SK-N-SH (cell line): Measurements from ENCODE around the gene MREG. TPM values are rescaled to one million over a fixed set of nuclear protein-coding genes. Genes with fewer than 3 reads are reported as not detected.

ENCODE experiments used
- CTCF ChIA-PET: fragments of 300-600, 350-600 bp; formaldehyde crosslinking; extraction: SDS; loops from one replicate; lab custom pipeline; 2021; lab: Yijun Ruan, JAX
- POLR2A ChIA-PET: fragments of 350-600 bp; sonication (Branson Sonifier 250); formaldehyde crosslinking; extraction: SDS; loops from one replicate; lab custom pipeline; 2020; ENCODE audit warnings: antibody characterized with exemption, inconsistent platforms; lab: Yijun Ruan, JAX
- DNase-seq: peaks from one replicate; pipeline ENCODE4 v3.0.0; 2012
- H2AFZ ChIP-seq: fragments of 200-600 bp; sonication (generic); 2 replicates; pipeline ENCODE4 v1.8.1; 2016; ENCODE audit warnings: antibody characterized with exemption, mild to moderate bottlenecking, low read depth
- H3F3A ChIP-seq: fragments of 200-600 bp; sonication (generic); replicated peaks from 2 replicates; pipeline ENCODE3; 2016; ENCODE audit warnings: antibody characterized with exemption, mild to moderate bottlenecking; ENCODE audit not compliant: insufficient read depth
- H3K27ac ChIP-seq, 2 experiments: fragments of 200-500 bp in 1 of 2; fragments of 200-600 bp in 1 of 2; sonication (Bioruptor generic) in 1 of 2; sonication (generic), shearing (Covaris generic) in 1 of 2; 2 replicates each; pipeline versions ENCODE4 v1.5.1 to v1.6.1; 2014 to 2016; ENCODE audit warnings: low read depth in 2 of 2, inconsistent platforms in 1 of 2, low read length in 1 of 2, mild to moderate bottlenecking in 1 of 2, mixed read lengths in 1 of 2
- H3K27me3 ChIP-seq: fragments of 200-600 bp; sonication (generic), shearing (Covaris generic); 2 replicates; pipeline ENCODE4 v1.6.1; 2016; ENCODE audit warnings: mixed run types; ENCODE audit not compliant: insufficient read depth
- H3K36me3 ChIP-seq, 2 experiments: fragments of 200-500 bp in 1 of 2; fragments of 200-600 bp in 1 of 2; sonication (Bioruptor generic) in 1 of 2; sonication (generic) in 1 of 2; replicated peaks in 1 of 2; 2 replicates each; pipeline versions ENCODE3 to v1.5.1; 2014 to 2016; ENCODE audit warnings: low read length in 1 of 2, mild to moderate bottlenecking in 1 of 2; ENCODE audit not compliant: insufficient read depth in 2 of 2, control insufficient read depth in 1 of 2
- H3K4me1 ChIP-seq, 2 experiments: fragments of 200-500 bp in 1 of 2; fragments of 200-600 bp in 1 of 2; sonication (Bioruptor generic) in 1 of 2; sonication (generic), shearing (Covaris generic) in 1 of 2; 2 replicates each; pipeline versions ENCODE4 v1.5.1 to v1.6.1; 2014 to 2016; ENCODE audit warnings: low read depth in 1 of 2, low read length in 1 of 2, mixed run types in 1 of 2; ENCODE audit not compliant: insufficient read depth in 2 of 2, control insufficient read depth in 1 of 2
- H3K4me2 ChIP-seq: fragments of 200-600 bp; sonication (generic), shearing (Covaris generic); 2 replicates; pipeline ENCODE4 v1.6.1; 2017; ENCODE audit warnings: mixed run types
- H3K4me3 ChIP-seq, 2 experiments: fragments of 200-500 bp in 1 of 2; fragments of 200-600 bp in 1 of 2; sonication (Bioruptor generic) in 1 of 2; sonication (generic), shearing (Covaris generic) in 1 of 2; 2 replicates each; pipeline versions ENCODE4 v1.5.1 to v1.8.1; 2014 to 2016; ENCODE audit warnings: low read depth in 2 of 2, inconsistent platforms in 1 of 2, low read length in 1 of 2, mild to moderate bottlenecking in 1 of 2, mixed read lengths in 1 of 2, moderate library complexity in 1 of 2
- H3K79me2 ChIP-seq: fragments of 200-600 bp; sonication (generic); 2 replicates; pipeline ENCODE4 v1.8.1; 2017; ENCODE audit warnings: mild to moderate bottlenecking; ENCODE audit not compliant: insufficient read depth
- H3K9ac ChIP-seq: fragments of 200-600 bp; sonication (generic); 2 replicates; pipeline ENCODE4 v1.6.1; 2017; ENCODE audit warnings: mixed run types
- H3K9me2 ChIP-seq: fragments of 200-600 bp; sonication (generic); 2 replicates; pipeline ENCODE4 v1.6.1; 2017; ENCODE audit warnings: mixed run types
- H3K9me3 ChIP-seq: fragments of 200-600 bp; sonication (generic); 2 replicates; pipeline ENCODE4 v1.6.1; 2017; ENCODE audit warnings: mixed run types, mild to moderate bottlenecking, moderate library complexity
- H4K20me1 ChIP-seq: fragments of 200-600 bp; sonication (generic); 2 replicates; pipeline ENCODE4 v1.6.1; 2017; ENCODE audit warnings: mild to moderate bottlenecking, mixed run types; ENCODE audit not compliant: insufficient read depth
- CHD2 ChIP-seq: fragments of 150-350 bp; IDR thresholded peaks from 2 replicates; pipeline ENCODE4 v1.6.1; 2018; ENCODE audit warnings: low read length; ENCODE audit not compliant: partially characterized antibody
- ELF1 ChIP-seq: IDR thresholded peaks from 2 replicates; pipeline ENCODE4 v1.4.0; 2012
- EP300 ChIP-seq, 2 experiments: IDR thresholded peaks; 2 replicates each; pipeline versions ENCODE4 v1.4.0 to v1.6.1; 2012; ENCODE audit warnings: borderline replicate concordance in 1 of 2, low read depth in 1 of 2, low read length in 1 of 2
- EZH2phosphoT487 ChIP-seq: fragments of 200-600 bp; sonication (generic); IDR thresholded peaks from 2 replicates; pipeline ENCODE4 v1.6.1; 2017; ENCODE audit warnings: low read depth, mixed run types, mild to moderate bottlenecking, antibody characterized with exemption, moderate library complexity, borderline replicate concordance
- FOSL2 ChIP-seq: IDR thresholded peaks from 2 replicates; pipeline ENCODE4 v1.4.0; 2012; ENCODE audit warnings: low read depth, mild to moderate bottlenecking, moderate library complexity, borderline replicate concordance
- FOXJ3 ChIP-seq: sonication (generic); formaldehyde crosslinking; IDR thresholded peaks from 2 replicates; pipeline ENCODE4 v1.5.1; 2020; ENCODE audit warnings: mild to moderate bottlenecking, missing genetic modification reagents
- FOXM1 ChIP-seq: IDR thresholded peaks from 2 replicates; pipeline ENCODE4 v1.4.0; 2012; ENCODE audit warnings: low read depth, mild to moderate bottlenecking
- GATA2 ChIP-seq: sonication (generic); formaldehyde crosslinking; IDR thresholded peaks from 2 replicates; pipeline ENCODE4 v1.5.0; 2020; ENCODE audit warnings: mild to moderate bottlenecking, missing genetic modification reagents
- JUND ChIP-seq: IDR thresholded peaks from 2 replicates; pipeline ENCODE4 v1.4.0; 2012
- MEF2A ChIP-seq: IDR thresholded peaks from 2 replicates; pipeline ENCODE4 v1.4.0; 2012; ENCODE audit warnings: low read depth, borderline replicate concordance
- MXI1 ChIP-seq: IDR thresholded peaks from 2 replicates; pipeline ENCODE4 v1.6.1; 2012; ENCODE audit warnings: mild to moderate bottlenecking, low read depth, low read length, improper control_type of control experiment
- NFIC ChIP-seq: IDR thresholded peaks from 2 replicates; pipeline ENCODE4 v1.4.0; 2012; ENCODE audit warnings: borderline replicate concordance
- NRF1 ChIP-seq: IDR thresholded peaks from 2 replicates; pipeline ENCODE4 v1.6.1; 2012; ENCODE audit warnings: low read depth, mild to moderate bottlenecking, low read length
- POLR2AphosphoS5 ChIP-seq: IDR thresholded peaks from 2 replicates; pipeline ENCODE4 v1.6.1; 2012; ENCODE audit warnings: low read depth, low read length
- RAD21 ChIP-seq: IDR thresholded peaks from 2 replicates; pipeline ENCODE4 v1.6.1; 2012; ENCODE audit warnings: mild to moderate bottlenecking, low read length
- RFX5 ChIP-seq: IDR thresholded peaks from 2 replicates; pipeline ENCODE4 v1.6.1; 2012; ENCODE audit warnings: mild to moderate bottlenecking, improper control_type of control experiment, low read length
- RXRA ChIP-seq: IDR thresholded peaks from 2 replicates; pipeline ENCODE4 v1.4.0; 2012; ENCODE audit warnings: low read depth, mild to moderate bottlenecking, borderline replicate concordance
- SIN3A ChIP-seq: IDR thresholded peaks from 2 replicates; pipeline ENCODE4 v1.6.1; 2012; ENCODE audit warnings: low read depth, mild to moderate bottlenecking, low read length, moderate library complexity, borderline replicate concordance
- TAF1 ChIP-seq: IDR thresholded peaks from 2 replicates; pipeline ENCODE4 v1.6.1; 2012; ENCODE audit warnings: low read depth, mild to moderate bottlenecking, low read length, moderate library complexity, borderline replicate concordance
- TCF12 ChIP-seq: IDR thresholded peaks from 2 replicates; pipeline ENCODE4 v1.4.0; 2012
- TEAD4 ChIP-seq: IDR thresholded peaks from 2 replicates; pipeline ENCODE4 v1.4.0; 2012; ENCODE audit warnings: mild to moderate bottlenecking, borderline replicate concordance; ENCODE audit not compliant: insufficient read depth
- YY1 ChIP-seq: IDR thresholded peaks from 2 replicates; pipeline ENCODE4 v1.4.0; 2012; ENCODE audit warnings: low read depth, mild to moderate bottlenecking
- WGBS: methylation state at CpG from one replicate; pipeline ENCODE4 v1.1.6; 2017; ENCODE audit warnings: low lambda C conversion rate; 5-methylcytosine and 5-hydroxymethylcytosine counted together
- polyA plus RNA-seq, 3 experiments: library from polyadenylated mRNA; depleted of rRNA; stranded (reverse); fragments of >200 nt; gene quantifications; 2 replicates each; pipeline ENCODE4 v1.2.3, GENCODE V29; 2012
- TF ChIP-seq, protein P1 (sequence below): fragments of 200-600 bp; sonication (generic); IDR thresholded peaks from 2 replicates; pipeline ENCODE4 v1.6.1; 2017; ENCODE audit warnings: antibody characterized with exemption, mild to moderate bottlenecking, moderate library complexity
- TF ChIP-seq, protein P2 (sequence below): IDR thresholded peaks from 2 replicates; pipeline ENCODE4 v1.4.0; 2012; ENCODE audit warnings: low read depth
- TF ChIP-seq, protein P3 (sequence below): IDR thresholded peaks from 2 replicates; pipeline ENCODE4; 2012
- TF ChIP-seq, protein P4 (sequence below): IDR thresholded peaks from 2 replicates; pipeline ENCODE4 v1.4.0; 2012; ENCODE audit warnings: low read depth, borderline replicate concordance
- TF ChIP-seq, protein P5 (sequence below): IDR thresholded peaks from 2 replicates; pipeline ENCODE4 v1.4.0; 2012; ENCODE audit warnings: low read depth, borderline replicate concordance
- TF ChIP-seq, protein P6 (sequence below): fragments of 150-350 bp; IDR thresholded peaks from 2 replicates; pipeline ENCODE4 v1.6.1; 2017; ENCODE audit warnings: antibody characterized with exemption, low read length, low read depth, borderline replicate concordance

MREG gene
- polyA plus RNA-seq, 1 of the 3 experiments (the other 2 are of a cell fraction), result 2.5 TPM

DNA sequence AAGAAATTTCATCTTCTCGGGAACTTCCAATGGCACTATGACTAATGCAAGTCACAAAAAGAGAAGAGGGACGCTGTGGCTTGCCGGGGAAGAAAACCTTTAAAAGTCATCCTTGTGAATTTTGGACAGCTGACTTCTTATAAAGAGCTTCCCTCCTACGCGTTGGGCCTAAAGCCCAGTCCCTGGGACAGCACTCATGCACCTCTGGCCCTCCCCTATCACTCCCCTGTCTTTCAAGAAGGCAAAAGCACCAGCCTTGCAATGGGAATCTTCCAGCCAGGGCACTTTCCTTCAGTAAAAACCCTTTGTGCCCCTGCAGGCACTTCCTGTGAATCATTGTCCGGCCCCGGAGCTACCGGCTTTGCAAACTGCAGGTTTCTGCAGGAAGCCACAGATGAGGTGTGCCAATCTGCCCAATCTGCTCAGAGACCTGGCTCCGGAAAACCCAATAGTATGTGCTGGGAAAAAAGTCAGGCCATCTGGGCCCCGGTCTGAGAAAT lies 7.1 kb downstream of the MREG start:
- ChIA-PET POLR2A (no interaction called here), CTCF (interaction anchor here (0.9 to 1.5 kb wide), 2 partner anchors 16 to 75 kb away, joined by 3 to 5 read pairs; no protein-coding TSS in a partner anchor)
- no peaks in the 10 kb centered on the region for H3K9me3 ChIP-seq
- H3K4me2 ChIP-seq, result peak overlapping the region; percentile 60
- DNase-seq, result no peak
- WGBS, result 51% methylated on average over 9 of the region's 10 CpGs
- H3F3A ChIP-seq, result no peaks in the 10 kb centered on the region
- no peak overlapping the region for H3K9ac ChIP-seq
- no peaks in the 10 kb centered on the region for H3K36me3 ChIP-seq
- peaks cover 4 to 8% of the 10 kb centered on the region in 2 experiments; a peak in 2 of 4 replicates for H3K4me1 ChIP-seq
- H2AFZ ChIP-seq, result peak overlapping the region; percentile 41; the same call in 1 of the 2 replicates
- no peaks in the 10 kb centered on the region for H4K20me1 ChIP-seq
- no peaks in the 10 kb centered on the region for H3K9me2 ChIP-seq
- no peaks in the 10 kb centered on the region; the same call in 1 of the 2 replicates for H3K79me2 ChIP-seq
- H3K27me3 ChIP-seq, result no peaks in the 10 kb centered on the region
- H3K27ac ChIP-seq, result peak overlapping the region in 1 of 2 experiments; percentile 28; a peak in 1 of 4 replicates
- H3K4me3 ChIP-seq, result 0 out of 4 replicates have a peak overlapping the region, but pooled peaks of 1 of the 2 experiments have one; percentile 15
- peak; percentile 22; the same call in 1 of the 2 replicates for TF ChIP-seq TCF12
- no peak for TF ChIP-seq EZH2phosphoT487
- no peak for TF ChIP-seq FOXM1
- no peak for TF ChIP-seq GATA2 (CRISPR knock-in tag)
- TF ChIP-seq FOSL2, result peak; percentile 16; the same call in 1 of the 2 replicates
- TF ChIP-seq, protein P1, sequence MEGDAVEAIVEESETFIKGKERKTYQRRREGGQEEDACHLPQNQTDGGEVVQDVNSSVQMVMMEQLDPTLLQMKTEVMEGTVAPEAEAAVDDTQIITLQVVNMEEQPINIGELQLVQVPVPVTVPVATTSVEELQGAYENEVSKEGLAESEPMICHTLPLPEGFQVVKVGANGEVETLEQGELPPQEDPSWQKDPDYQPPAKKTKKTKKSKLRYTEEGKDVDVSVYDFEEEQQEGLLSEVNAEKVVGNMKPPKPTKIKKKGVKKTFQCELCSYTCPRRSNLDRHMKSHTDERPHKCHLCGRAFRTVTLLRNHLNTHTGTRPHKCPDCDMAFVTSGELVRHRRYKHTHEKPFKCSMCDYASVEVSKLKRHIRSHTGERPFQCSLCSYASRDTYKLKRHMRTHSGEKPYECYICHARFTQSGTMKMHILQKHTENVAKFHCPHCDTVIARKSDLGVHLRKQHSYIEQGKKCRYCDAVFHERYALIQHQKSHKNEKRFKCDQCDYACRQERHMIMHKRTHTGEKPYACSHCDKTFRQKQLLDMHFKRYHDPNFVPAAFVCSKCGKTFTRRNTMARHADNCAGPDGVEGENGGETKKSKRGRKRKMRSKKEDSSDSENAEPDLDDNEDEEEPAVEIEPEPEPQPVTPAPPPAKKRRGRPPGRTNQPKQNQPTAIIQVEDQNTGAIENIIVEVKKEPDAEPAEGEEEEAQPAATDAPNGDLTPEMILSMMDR, result no peak
- no peak for TF ChIP-seq MEF2A
- TF ChIP-seq, protein P2, sequence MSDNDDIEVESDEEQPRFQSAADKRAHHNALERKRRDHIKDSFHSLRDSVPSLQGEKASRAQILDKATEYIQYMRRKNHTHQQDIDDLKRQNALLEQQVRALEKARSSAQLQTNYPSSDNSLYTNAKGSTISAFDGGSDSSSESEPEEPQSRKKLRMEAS, result peak; percentile 19; the same call in 1 of the 2 replicates
- TF ChIP-seq EP300 (IDR thresholded peaks at IDR 0.05; ENCODE audit: borderline replicate concordance in 1 of 2, low read depth in 1 of 2, low read length in 1 of 2), result 0 out of 4 replicates have a peak, but pooled peaks of 1 of the 2 experiments have one; percentile 13
- TF ChIP-seq FOXJ3 (CRISPR knock-in tag), result no peak
- TF ChIP-seq, protein P3, sequence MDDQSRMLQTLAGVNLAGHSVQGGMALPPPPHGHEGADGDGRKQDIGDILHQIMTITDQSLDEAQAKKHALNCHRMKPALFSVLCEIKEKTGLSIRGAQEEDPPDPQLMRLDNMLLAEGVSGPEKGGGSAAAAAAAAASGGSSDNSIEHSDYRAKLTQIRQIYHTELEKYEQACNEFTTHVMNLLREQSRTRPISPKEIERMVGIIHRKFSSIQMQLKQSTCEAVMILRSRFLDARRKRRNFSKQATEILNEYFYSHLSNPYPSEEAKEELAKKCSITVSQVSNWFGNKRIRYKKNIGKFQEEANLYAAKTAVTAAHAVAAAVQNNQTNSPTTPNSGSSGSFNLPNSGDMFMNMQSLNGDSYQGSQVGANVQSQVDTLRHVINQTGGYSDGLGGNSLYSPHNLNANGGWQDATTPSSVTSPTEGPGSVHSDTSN, result peak; percentile 25; the same call in 1 of the 2 replicates
- TF ChIP-seq, protein P4, sequence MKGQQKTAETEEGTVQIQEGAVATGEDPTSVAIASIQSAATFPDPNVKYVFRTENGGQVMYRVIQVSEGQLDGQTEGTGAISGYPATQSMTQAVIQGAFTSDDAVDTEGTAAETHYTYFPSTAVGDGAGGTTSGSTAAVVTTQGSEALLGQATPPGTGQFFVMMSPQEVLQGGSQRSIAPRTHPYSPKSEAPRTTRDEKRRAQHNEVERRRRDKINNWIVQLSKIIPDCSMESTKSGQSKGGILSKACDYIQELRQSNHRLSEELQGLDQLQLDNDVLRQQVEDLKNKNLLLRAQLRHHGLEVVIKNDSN, result no peak
- no peak for TF ChIP-seq ELF1
- TF ChIP-seq, protein P5, sequence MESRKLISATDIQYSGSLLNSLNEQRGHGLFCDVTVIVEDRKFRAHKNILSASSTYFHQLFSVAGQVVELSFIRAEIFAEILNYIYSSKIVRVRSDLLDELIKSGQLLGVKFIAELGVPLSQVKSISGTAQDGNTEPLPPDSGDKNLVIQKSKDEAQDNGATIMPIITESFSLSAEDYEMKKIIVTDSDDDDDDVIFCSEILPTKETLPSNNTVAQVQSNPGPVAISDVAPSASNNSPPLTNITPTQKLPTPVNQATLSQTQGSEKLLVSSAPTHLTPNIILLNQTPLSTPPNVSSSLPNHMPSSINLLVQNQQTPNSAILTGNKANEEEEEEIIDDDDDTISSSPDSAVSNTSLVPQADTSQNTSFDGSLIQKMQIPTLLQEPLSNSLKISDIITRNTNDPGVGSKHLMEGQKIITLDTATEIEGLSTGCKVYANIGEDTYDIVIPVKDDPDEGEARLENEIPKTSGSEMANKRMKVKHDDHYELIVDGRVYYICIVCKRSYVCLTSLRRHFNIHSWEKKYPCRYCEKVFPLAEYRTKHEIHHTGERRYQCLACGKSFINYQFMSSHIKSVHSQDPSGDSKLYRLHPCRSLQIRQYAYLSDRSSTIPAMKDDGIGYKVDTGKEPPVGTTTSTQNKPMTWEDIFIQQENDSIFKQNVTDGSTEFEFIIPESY, result no peak
- TF ChIP-seq YY1, result no peak
- no peak for TF ChIP-seq NRF1
- no peak for TF ChIP-seq POLR2AphosphoS5
- no peak for TF ChIP-seq TAF1
- no peak for TF ChIP-seq RAD21
- no peak for TF ChIP-seq NFIC
- no peak for TF ChIP-seq MXI1
- TF ChIP-seq SIN3A, result no peak
- no peak for TF ChIP-seq JUND
- TF ChIP-seq TEAD4, result no peak
- TF ChIP-seq, protein P6, sequence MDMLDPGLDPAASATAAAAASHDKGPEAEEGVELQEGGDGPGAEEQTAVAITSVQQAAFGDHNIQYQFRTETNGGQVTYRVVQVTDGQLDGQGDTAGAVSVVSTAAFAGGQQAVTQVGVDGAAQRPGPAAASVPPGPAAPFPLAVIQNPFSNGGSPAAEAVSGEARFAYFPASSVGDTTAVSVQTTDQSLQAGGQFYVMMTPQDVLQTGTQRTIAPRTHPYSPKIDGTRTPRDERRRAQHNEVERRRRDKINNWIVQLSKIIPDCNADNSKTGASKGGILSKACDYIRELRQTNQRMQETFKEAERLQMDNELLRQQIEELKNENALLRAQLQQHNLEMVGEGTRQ, result no peak
- TF ChIP-seq RXRA, result no peak
- no peak for TF ChIP-seq RFX5
- TF ChIP-seq CHD2, result no peak
